H9 (cell line): ENCODE data around the gene NXPH4. TPM values are rescaled to one million over a fixed set of nuclear protein-coding genes. Genes with fewer than 3 reads are reported as not detected.

ENCODE experiments used
- DNase-seq: peaks from one replicate; pipeline ENCODE4 v3.0.0-alpha.2; 2017
- H2AFZ ChIP-seq: one replicate; pipeline ENCODE4 v1.6.1; 2013; ENCODE audit warnings: mild to moderate bottlenecking, low read length, control low read depth, moderate library complexity
- H2AK5ac ChIP-seq: 2 replicates; pipeline ENCODE4 v1.6.1; 2013; ENCODE audit warnings: low read length, control low read depth, mixed read lengths; ENCODE audit not compliant: insufficient read length
- H2BK120ac ChIP-seq: one replicate; pipeline ENCODE4 v1.6.1; 2013; ENCODE audit warnings: low read depth, mild to moderate bottlenecking, low read length, control low read depth, inconsistent platforms; ENCODE audit not compliant: poor library complexity, severe bottlenecking
- H2BK12ac ChIP-seq: 2 replicates; pipeline ENCODE4 v1.6.1; 2013; ENCODE audit warnings: low read length, control low read depth, mixed read lengths, low read depth; ENCODE audit not compliant: insufficient read length
- H2BK15ac ChIP-seq: 2 replicates; pipeline ENCODE4 v1.6.1; 2013; ENCODE audit warnings: low read depth, low read length, control low read depth
- H2BK20ac ChIP-seq: one replicate; pipeline ENCODE4 v1.6.1; 2013; ENCODE audit warnings: low read depth, mild to moderate bottlenecking, low read length, control low read depth, inconsistent platforms; ENCODE audit not compliant: poor library complexity, severe bottlenecking
- H2BK5ac ChIP-seq: 2 replicates; pipeline ENCODE4 v1.6.1; 2013; ENCODE audit warnings: low read length, control low read depth, mixed read lengths; ENCODE audit not compliant: insufficient read length
- H3K14ac ChIP-seq: 2 replicates; pipeline ENCODE4 v1.6.1; 2013; ENCODE audit warnings: low read length, control low read depth; ENCODE audit not compliant: insufficient read depth
- H3K18ac ChIP-seq: 2 replicates; pipeline ENCODE4 v1.6.1; 2013; ENCODE audit warnings: low read depth, mild to moderate bottlenecking, mixed read lengths, low read length, control low read depth; ENCODE audit not compliant: insufficient read length
- H3K23ac ChIP-seq: 2 replicates; pipeline ENCODE4 v1.6.1; 2013; ENCODE audit warnings: low read length, control low read depth, mixed read lengths, low read depth; ENCODE audit not compliant: insufficient read length
- H3K23me2 ChIP-seq: 2 replicates; pipeline ENCODE4 v1.6.1; 2013; ENCODE audit warnings: low read depth, mild to moderate bottlenecking, mixed read lengths, low read length, control low read depth; ENCODE audit not compliant: insufficient read length, poor library complexity, severe bottlenecking
- H3K27ac ChIP-seq: 2 replicates; pipeline ENCODE4 v1.5.1; 2013; ENCODE audit warnings: low read length, control low read depth, mixed read lengths, low read depth; ENCODE audit not compliant: insufficient read length
- H3K27me3 ChIP-seq: 2 replicates; pipeline ENCODE4 v1.6.1; 2013; ENCODE audit warnings: low read length, control low read depth, inconsistent platforms; ENCODE audit not compliant: insufficient read depth
- H3K4ac ChIP-seq: 2 replicates; pipeline ENCODE4 v1.6.1; 2013; ENCODE audit warnings: low read depth, mild to moderate bottlenecking, control low read depth, inconsistent platforms, low read length, moderate library complexity
- H3K4me1 ChIP-seq: 2 replicates; pipeline ENCODE4 v1.6.1; 2013; ENCODE audit warnings: low read length, control low read depth, inconsistent platforms; ENCODE audit not compliant: insufficient read depth
- H3K4me2 ChIP-seq: 2 replicates; pipeline ENCODE4 v1.6.1; 2013; ENCODE audit warnings: low read length, control low read depth, mixed read lengths; ENCODE audit not compliant: insufficient read length, insufficient read depth
- H3K56ac ChIP-seq: 2 replicates; pipeline ENCODE4 v1.6.1; 2013; ENCODE audit warnings: low read depth, mild to moderate bottlenecking, mixed read lengths, low read length, control low read depth; ENCODE audit not compliant: insufficient read length
- H3K79me1 ChIP-seq: 2 replicates; pipeline ENCODE4 v1.6.1; 2013; ENCODE audit warnings: low read depth, mild to moderate bottlenecking, moderate library complexity, low read length, control low read depth, inconsistent platforms; ENCODE audit not compliant: insufficient read depth, poor library complexity, severe bottlenecking
- H3K79me2 ChIP-seq: 2 replicates; pipeline ENCODE4 v1.6.1; 2013; ENCODE audit warnings: low read length, control low read depth, inconsistent platforms; ENCODE audit not compliant: insufficient read depth
- H3K9ac ChIP-seq: 2 replicates; pipeline ENCODE4 v1.6.1; 2013; ENCODE audit warnings: low read length, control low read depth, mixed read lengths; ENCODE audit not compliant: insufficient read length; ENCODE audit errors: extremely low read depth
- H3K9me3 ChIP-seq: one replicate; pipeline ENCODE4 v1.6.1; 2013; ENCODE audit warnings: low read depth, low read length, inconsistent platforms; ENCODE audit not compliant: control insufficient read depth
- H3T11ph ChIP-seq: one replicate; pipeline ENCODE4 v1.6.1; 2013; ENCODE audit warnings: mild to moderate bottlenecking, low read length, control low read depth, inconsistent platforms
- H4K20me1 ChIP-seq: one replicate; pipeline ENCODE4 v1.6.1; 2013; ENCODE audit not compliant: control insufficient read depth, insufficient read length, insufficient read depth
- H4K5ac ChIP-seq: 2 replicates; pipeline ENCODE4 v1.6.1; 2013; ENCODE audit warnings: low read depth, mild to moderate bottlenecking, mixed read lengths, low read length, control low read depth; ENCODE audit not compliant: insufficient read length
- H4K8ac ChIP-seq: replicated peaks from 2 replicates; pipeline ENCODE4 v1.6.1; 2013; ENCODE audit warnings: low read length, control low read depth, mixed read lengths, low read depth; ENCODE audit not compliant: insufficient read length
- H4K91ac ChIP-seq: 2 replicates; pipeline ENCODE4 v1.6.1; 2013; ENCODE audit warnings: low read depth, mild to moderate bottlenecking, moderate library complexity, mixed read lengths, low read length, control low read depth; ENCODE audit not compliant: insufficient read length
- H3K27ac Mint-ChIP-seq, 3 experiments: 2 replicates in 2 of 3; 3 replicates in 1 of 3; pipeline ENCODE4 v1.8.0; 2020 to 2021; ENCODE audit warnings: mixed read lengths in 3 of 3, mild to moderate bottlenecking in 1 of 3, moderate library complexity in 1 of 3
- H3K27me3 Mint-ChIP-seq: 2 replicates; pipeline ENCODE4 v1.8.0; 2021; ENCODE audit warnings: low read depth, mild to moderate bottlenecking, moderate library complexity, mixed read lengths
- H3K36me3 Mint-ChIP-seq, 3 experiments: 2 replicates in 2 of 3; 3 replicates in 1 of 3; pipeline ENCODE4 v1.8.0; 2020 to 2021; ENCODE audit warnings: low read depth in 3 of 3, mixed read lengths in 3 of 3; ENCODE audit not compliant: insufficient read depth in 1 of 3
- H3K4me1 Mint-ChIP-seq, 2 experiments: 2 replicates each; pipeline ENCODE4 v1.8.0; 2020; ENCODE audit warnings: mixed read lengths in 2 of 2
- H3K4me3 Mint-ChIP-seq, 2 experiments: 2 replicates in 1 of 2; 3 replicates in 1 of 2; pipeline ENCODE4 v1.8.0; 2020 to 2021; ENCODE audit warnings: mild to moderate bottlenecking in 2 of 2, mixed read lengths in 2 of 2, moderate library complexity in 1 of 2
- H3K9me3 Mint-ChIP-seq, 2 experiments: 2 replicates in 1 of 2; 3 replicates in 1 of 2; pipeline ENCODE4 v1.8.0; 2020; ENCODE audit warnings: mild to moderate bottlenecking in 2 of 2, mixed read lengths in 2 of 2, moderate library complexity in 1 of 2
- CTCF ChIP-seq: fragments of 200-600 bp; sonication (generic); conservative IDR thresholded peaks from 3 replicates; pipeline ENCODE4 v1.8.0; 2021; ENCODE audit warnings: antibody characterized with exemption, mild to moderate bottlenecking
- WGBS: extraction: QIAGEN DNeasy Blood & Tissue Kit; methylation state at CpG from one replicate; pipeline ENCODE4 v1.1.7; 2013; ENCODE audit warnings: missing lambda C conversion rate, low lambda C conversion rate, mixed read lengths; ENCODE audit not compliant: insufficient read length; ENCODE audit errors: extremely low coverage; 5-methylcytosine and 5-hydroxymethylcytosine counted together
- total RNA-seq: library from RNA; stranded (reverse); gene quantifications from 2 replicates; pipeline ENCODE4 v1.2.1, GENCODE V29; 2021

Gene NXPH4
- total RNA-seq, 1 experiment from 2014 or later, result 2.1 TPM

- Mint-ChIP-seq H3K4me3 (peak overlapping the region; percentile 16 to 70; a peak in 4 of 5 replicates), H3K4me1 (peaks cover 54 to 68% of the 10 kb centered on the region in 2 experiments), H3K27ac (no peak overlapping the region), H3K9me3 (peaks cover 0 to 5% of the 10 kb centered on the region in 2 experiments; a peak in 3 of 5 replicates), H3K36me3 (no peaks in the 10 kb centered on the region; a peak in 2 of 7 replicates), H3K27me3 (peaks cover 96% of the 10 kb centered on the region)
- peaks cover 78% of the 10 kb centered on the region for H3K27me3 ChIP-seq
- H4K91ac ChIP-seq, result no peak overlapping the region
- H2BK120ac ChIP-seq, result no peak overlapping the region
- H3K4me1 ChIP-seq, result no peaks in the 10 kb centered on the region; the same call in 1 of the 2 replicates
- no peak for TF ChIP-seq CTCF
- H3K79me2 ChIP-seq, result no peaks in the 10 kb centered on the region
- WGBS, result no CpG with 5 or more reads among the region's 24 CpGs
- H3K56ac ChIP-seq, result no peak overlapping the region
- no peaks in the 10 kb centered on the region for H3K9me3 ChIP-seq
- H3K23me2 ChIP-seq, result peaks cover 17% of the 10 kb centered on the region
- H3T11ph ChIP-seq, result no peak overlapping the region
- no peak for DNase-seq
- no peak overlapping the region for H3K4ac ChIP-seq
- H2AFZ ChIP-seq, result no peak overlapping the region
- H2BK5ac ChIP-seq, result no peak overlapping the region
- H2BK20ac ChIP-seq, result no peak overlapping the region
- no peak overlapping the region for H2BK15ac ChIP-seq
- H3K18ac ChIP-seq, result no peak overlapping the region
- H3K14ac ChIP-seq, result no peak overlapping the region
- H3K4me2 ChIP-seq, result peak overlapping the region; percentile 21
- H4K8ac ChIP-seq, result no peak overlapping the region
- H3K79me1 ChIP-seq, result no peaks in the 10 kb centered on the region
- peaks cover 3% of the 10 kb centered on the region for H4K20me1 ChIP-seq
- H3K23ac ChIP-seq, result no peak overlapping the region
- H4K5ac ChIP-seq, result no peak overlapping the region
- no peak overlapping the region for H2BK12ac ChIP-seq
- no peak overlapping the region for H3K27ac ChIP-seq
- no peak overlapping the region for H3K9ac ChIP-seq
- no peak overlapping the region for H2AK5ac ChIP-seq
Measured at GRCh38 chr12:57221169-57221917, 4.7 kb downstream of the NXPH4 start.
